HG03066 (cell line): Measurements from ENCODE around the gene MOAP1.
"Not testable (repeated sequence)": the region's sequence is repeated elsewhere in the genome, so short reads cannot be mapped to it uniquely, and the experiment has no call there.

Experiments
- ATAC-seq: cut with Tn5 transposase; IDR thresholded peaks from one replicate; pipeline ENCODE4 v1.9.1; 2021; ENCODE audit warnings: low read depth; ENCODE audit not compliant: unreplicated experiment

Gene MOAP1

DNA sequence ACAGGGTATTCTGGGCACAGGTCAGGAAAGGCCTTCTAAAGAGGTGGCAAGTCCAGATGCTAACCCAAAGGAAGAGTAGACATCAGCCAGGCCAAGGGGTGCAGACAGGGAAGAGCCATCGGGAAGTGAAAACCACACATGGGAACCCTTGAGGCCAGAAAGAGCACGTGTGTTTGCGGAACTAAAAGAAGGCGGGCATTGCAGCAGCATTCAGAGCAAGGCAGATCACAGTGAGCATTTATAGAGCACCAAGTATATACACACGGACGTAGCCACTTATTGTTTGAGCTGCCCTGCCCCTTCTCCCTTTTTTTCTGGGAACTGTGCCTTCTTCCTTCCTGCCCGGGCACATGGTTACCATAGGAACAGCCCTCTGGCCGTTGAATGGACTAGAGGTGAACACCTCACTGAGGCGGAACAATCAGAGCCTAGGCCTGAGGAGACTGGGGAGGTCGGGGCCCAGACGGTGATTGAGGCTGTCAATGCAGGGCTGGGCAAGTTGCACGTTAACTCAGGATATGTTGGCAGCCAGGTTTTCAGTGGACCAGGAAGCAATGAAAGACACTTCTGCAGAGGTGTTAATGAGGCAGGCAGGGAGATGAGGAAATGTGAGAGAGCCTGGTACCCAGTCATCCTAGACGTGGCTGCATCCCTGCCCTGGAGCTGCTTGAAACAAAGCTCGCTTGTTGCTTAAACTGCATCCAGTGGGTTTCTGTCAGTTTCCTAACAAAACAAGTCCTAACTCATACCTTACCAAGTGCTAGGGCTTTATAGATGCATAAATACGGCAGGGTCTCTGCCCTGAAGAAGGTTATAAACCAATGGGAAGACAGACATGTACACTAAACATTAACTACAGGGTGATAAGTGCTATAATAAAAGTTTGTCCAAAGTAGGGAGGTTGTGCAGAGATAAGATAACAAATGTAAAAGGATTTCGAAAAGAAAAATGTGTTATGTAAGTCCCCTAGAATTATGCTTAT, 34.2 kb downstream of the MOAP1 start:
- ATAC-seq, result no peak

DNA sequence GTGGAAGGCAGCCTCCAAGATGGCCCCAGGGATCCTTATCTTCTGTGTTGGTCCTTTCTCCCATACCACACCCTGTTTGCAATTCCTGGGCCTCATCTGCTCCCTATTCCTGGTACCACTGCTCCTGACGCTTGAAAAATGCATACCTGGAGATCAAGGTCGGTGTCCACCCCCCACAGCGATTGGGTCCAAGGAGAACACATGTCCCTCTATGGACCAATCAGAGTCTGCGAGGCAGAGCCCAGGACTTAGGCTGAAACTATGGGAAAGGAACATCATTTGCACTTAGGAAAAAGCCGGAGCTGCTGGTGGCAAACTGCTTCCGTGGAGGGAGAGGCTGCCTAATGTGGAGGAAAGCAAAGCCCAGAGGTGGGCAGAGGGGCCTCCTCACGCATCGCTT, 35.7 kb downstream of the MOAP1 start:
- no peak for ATAC-seq

DNA sequence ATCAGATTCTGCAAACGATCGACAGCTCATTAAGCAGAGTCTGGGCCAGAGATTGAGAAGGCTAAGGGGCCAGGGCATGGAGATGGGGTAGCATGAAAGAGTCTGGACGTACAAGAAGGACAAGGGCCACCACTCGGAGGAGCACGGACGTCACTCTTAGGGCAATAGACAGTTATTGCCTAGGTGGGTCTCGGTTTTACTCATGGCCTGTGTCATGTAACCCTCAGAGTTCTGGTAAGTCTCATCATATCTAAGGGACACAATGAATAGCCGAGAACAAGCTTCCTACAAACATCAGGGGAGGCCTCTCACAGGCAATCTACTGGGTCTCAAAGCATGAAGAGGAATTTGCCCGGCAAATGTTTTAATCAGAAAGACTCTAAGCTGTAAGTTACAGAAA, 38.6 kb downstream of the MOAP1 start:
- ATAC-seq, result no peak

DNA sequence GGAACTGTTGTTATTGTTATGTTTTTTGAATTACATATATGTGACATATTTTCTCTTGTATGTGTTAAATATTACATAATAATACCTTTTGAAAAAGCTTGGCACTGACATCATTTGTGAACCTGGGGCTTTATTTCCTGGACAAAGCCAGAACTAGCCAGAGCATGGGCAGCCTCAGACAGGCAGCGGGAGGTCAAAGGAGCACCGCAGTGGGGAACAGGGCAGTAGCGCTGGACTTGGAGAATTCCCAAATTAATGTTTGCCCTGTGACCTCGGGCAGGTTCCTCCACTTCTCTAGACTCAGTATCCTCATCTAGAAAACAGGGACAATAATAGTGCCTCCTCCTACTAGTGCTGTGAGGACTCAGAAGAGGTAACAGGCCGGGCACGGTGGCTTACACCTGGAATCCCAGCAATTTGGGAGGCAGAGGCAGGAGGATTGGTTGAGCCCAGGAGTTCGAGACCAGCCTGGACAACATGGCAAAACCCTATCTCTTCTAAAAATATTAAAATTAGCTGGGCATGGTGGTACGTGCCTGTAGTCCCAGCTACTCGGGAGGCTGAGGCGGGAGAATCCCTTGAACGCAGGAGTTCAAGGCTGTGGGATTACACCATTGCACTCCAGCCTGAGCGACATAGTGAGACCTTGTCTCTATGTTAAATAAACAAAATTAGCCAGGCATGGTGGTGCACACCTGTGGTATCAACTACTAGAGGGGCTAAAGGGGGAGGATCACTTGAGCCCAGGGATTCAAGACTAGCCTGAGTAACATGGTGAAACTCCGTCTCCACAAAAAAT, 41.6 kb downstream of the MOAP1 start:
- no peak for ATAC-seq

DNA sequence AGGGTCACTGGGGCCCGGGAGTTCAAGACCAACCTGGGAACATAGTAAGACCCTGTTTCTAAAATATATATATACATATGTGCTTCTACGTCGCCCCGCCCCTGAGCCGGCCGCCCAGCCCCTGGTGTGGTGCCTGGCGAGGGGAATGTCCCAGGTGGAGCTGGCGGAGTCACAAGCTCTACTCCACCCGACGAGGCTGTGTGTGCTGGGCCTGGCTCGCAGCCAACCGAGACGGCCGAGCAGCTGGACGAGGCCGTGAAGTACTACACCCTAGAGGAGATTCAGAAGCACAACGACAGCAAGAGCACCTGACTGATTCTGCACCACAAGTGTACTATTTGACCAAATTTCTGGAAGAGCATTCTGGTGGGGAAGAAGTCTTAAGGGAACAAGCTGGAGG, 46.8 kb downstream of the MOAP1 start:
- ATAC-seq, result no peak

DNA sequence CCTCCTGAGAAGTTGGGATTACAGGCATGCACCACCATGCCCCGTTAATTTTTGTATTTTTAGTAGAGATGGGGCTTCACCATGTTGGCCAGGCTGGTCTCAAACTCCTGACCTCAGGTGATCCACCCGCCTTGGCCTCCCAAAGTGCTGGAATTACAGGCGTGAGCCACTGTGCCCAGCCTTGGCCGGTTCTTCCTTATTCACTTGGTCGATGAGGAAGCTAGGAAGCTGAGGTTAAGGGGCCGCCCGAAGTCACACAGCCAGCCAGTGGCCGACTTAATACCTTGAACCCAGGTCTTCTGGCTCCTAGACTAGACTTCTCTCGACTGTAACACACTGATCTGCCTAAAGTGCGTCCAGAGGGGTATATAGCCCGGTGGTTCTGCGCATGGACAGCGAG, 48.2 kb downstream of the MOAP1 start:
- not testable (repeated sequence) for ATAC-seq

DNA sequence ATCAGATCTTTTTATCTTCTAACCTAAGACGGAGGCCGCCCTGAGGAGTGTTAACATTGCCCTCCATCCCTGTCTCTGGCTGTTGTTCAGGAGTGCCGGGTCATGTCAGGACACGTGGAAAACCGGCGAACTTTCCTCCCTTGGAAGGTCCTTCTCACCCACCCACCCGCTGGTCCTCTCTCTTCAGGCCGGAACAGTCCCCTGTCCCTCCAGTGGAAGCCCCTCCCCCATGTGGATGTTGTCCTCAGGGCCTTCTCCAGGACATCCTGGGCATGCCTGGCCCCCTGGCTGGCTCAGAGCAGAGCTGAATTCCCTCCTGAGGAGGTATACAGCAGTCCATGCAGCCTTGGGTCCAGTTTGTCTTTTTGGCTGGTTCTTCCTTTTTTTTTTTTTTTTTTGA, 48.7 kb downstream of the MOAP1 start:
- no peak for ATAC-seq

DNA sequence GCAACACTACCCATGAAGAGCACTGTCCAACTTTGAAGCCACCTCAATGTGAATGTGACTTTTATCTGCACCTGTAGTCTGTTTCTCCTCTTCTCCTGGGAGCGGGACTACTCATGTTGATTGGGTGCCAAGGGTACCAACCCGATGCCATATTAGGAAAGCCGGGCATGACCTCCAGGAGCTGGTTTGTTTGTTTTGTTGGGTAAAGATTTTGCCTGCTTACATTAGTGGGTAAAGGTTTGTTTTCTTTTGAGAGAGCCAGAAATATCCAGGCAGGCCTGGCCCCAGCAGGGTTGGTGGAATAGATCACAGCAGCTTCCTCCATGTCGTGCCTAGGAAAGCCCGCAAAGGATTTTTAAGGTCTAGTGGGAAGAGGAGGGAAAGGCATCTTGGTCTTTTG, 49.3 kb downstream of the MOAP1 start:
- no peak for ATAC-seq

DNA sequence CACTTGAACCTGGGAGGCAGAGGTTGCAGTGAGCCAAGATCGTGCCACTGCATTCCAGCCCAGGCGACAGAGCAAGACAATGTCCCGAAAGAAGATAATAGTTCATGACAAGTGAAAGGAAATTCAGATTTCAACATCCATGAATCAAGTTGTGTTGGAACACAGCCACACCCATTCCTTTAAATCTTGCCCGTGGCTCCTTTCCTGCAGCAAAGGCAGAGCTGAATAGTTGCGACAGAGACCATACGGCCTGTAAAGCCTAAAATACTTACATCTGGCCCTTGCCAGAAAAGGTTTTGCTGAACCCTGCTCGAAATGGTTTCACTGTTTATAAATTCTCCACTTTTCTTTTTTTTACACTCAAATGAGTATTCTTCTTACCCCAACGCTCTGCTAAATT, 51.2 kb downstream of the MOAP1 start:
- no peak for ATAC-seq

DNA sequence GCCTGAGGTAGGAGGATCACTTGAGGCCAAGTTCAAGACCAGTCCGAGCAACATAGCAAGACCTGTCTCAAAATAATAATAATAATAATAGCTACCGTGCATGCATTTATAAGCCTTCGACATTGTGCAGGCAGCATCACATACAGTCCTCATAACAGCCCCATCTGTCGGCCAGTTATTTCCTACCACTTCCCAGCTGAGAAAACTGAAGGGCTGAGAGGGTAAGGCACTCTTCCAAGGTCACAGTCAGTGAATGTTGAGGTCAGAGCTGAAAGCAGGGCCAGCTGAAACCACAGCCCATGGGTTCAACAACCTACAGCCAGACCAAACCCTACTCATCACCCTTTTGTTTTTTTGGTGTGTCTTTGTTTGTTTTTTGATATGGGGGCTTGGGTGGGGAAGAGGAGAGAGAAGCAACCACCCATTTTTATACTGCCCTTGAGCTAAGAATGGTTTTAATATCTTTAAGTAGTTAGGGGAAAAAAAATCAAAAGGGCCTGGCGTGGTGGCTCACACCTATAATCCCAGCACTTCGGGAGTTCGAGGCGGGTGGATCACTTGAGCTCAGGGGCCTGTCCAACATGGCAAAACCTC, 52.1 kb downstream of the MOAP1 start:
- ATAC-seq, result no peak
